IMR-90 (cell line): ENCODE data around the gene SOX4. TPM values are rescaled to one million over a fixed set of nuclear protein-coding genes. Genes with fewer than 3 reads are reported as not detected.

Source experiments
- ATAC-seq: fragments of 200-7000 bp; cut with Tn5 transposase; 2 replicates; pipeline ENCODE4 v1.9.1; 2020; ENCODE audit warnings: low read depth, mild to moderate bottlenecking, moderate library complexity
- BruUV-seq: library from RNA; stranded (reverse); fragments of 400-500 nt; replicated peaks from 2 replicates; lab custom pipeline; 2021; lab: Mats Ljungman, UMichigan
- CTCF ChIA-PET: fragments of 300-600 bp; formaldehyde crosslinking; extraction: SDS; loops from one replicate; lab custom pipeline; 2021; ENCODE audit warnings: antibody characterized with exemption; lab: Yijun Ruan, JAX
- POLR2A ChIA-PET: fragments of 300-600 bp; sonication (Branson Sonifier 250); formaldehyde crosslinking; loops from one replicate; lab custom pipeline; 2022; ENCODE audit warnings: antibody characterized with exemption; ENCODE audit not compliant: unreplicated experiment; lab: Charles Lee
- DNase-seq: peaks from one replicate; pipeline ENCODE4 v3.0.0; 2013
- H2AFZ ChIP-seq: replicated peaks from 2 replicates; pipeline ENCODE3; 2013; ENCODE audit warnings: low read length, mild to moderate bottlenecking; ENCODE audit not compliant: poor library complexity
- H2AK5ac ChIP-seq: 2 replicates; pipeline ENCODE4 v1.6.1; 2013; ENCODE audit warnings: low read depth, low read length, inconsistent platforms
- H2AK9ac ChIP-seq: replicated peaks from 2 replicates; pipeline ENCODE3; 2013; ENCODE audit warnings: mild to moderate bottlenecking, low read depth, low read length, moderate library complexity; ENCODE audit not compliant: poor library complexity
- H2BK120ac ChIP-seq: 2 replicates; pipeline ENCODE4 v1.6.1; 2013; ENCODE audit warnings: low read depth, low read length, inconsistent platforms
- H2BK15ac ChIP-seq: 3 replicates; pipeline ENCODE4 v1.6.1; 2013; ENCODE audit warnings: low read depth, low read length, inconsistent platforms
- H2BK20ac ChIP-seq: 2 replicates; pipeline ENCODE4 v1.6.1; 2013; ENCODE audit warnings: low read depth, mild to moderate bottlenecking, inconsistent platforms, low read length, moderate library complexity
- H2BK5ac ChIP-seq: 2 replicates; pipeline ENCODE4 v1.6.1; 2013; ENCODE audit warnings: mild to moderate bottlenecking, low read depth, low read length, inconsistent platforms; ENCODE audit not compliant: poor library complexity, severe bottlenecking
- H3K14ac ChIP-seq: replicated peaks from 2 replicates; pipeline ENCODE4 v1.6.1; 2013; ENCODE audit warnings: low read depth, low read length, inconsistent platforms
- H3K18ac ChIP-seq: 2 replicates; pipeline ENCODE4 v1.6.1; 2013; ENCODE audit warnings: low read depth, low read length, control low read depth
- H3K23ac ChIP-seq: 2 replicates; pipeline ENCODE4 v1.6.1; 2013; ENCODE audit warnings: low read depth, low read length, inconsistent platforms
- H3K27ac ChIP-seq: 2 replicates; pipeline ENCODE4 v1.5.1; 2013; ENCODE audit warnings: mild to moderate bottlenecking, control low read depth, low read length; ENCODE audit not compliant: insufficient read depth
- H3K27me3 ChIP-seq: 2 replicates; pipeline ENCODE4 v1.6.1; 2013; ENCODE audit warnings: low read length; ENCODE audit not compliant: control insufficient read depth, insufficient read depth
- H3K36me3 ChIP-seq: 2 replicates; pipeline ENCODE4 v1.6.1; 2013; ENCODE audit warnings: low read length, mixed read lengths; ENCODE audit not compliant: control insufficient read depth, insufficient read depth
- H3K4ac ChIP-seq: 2 replicates; pipeline ENCODE4 v1.6.1; 2013; ENCODE audit warnings: low read depth, low read length, inconsistent platforms
- H3K4me1 ChIP-seq: 2 replicates; pipeline ENCODE4 v1.6.1; 2013; ENCODE audit warnings: low read length, mixed read lengths; ENCODE audit not compliant: control insufficient read depth, insufficient read depth
- H3K4me2 ChIP-seq: 2 replicates; pipeline ENCODE4 v1.6.1; 2013; ENCODE audit warnings: low read depth, mild to moderate bottlenecking, control low read depth, low read length, moderate library complexity
- H3K4me3 ChIP-seq: 2 replicates; pipeline ENCODE4 v1.5.1; 2013; ENCODE audit warnings: low read depth, mild to moderate bottlenecking, control low read depth, low read length, moderate library complexity; ENCODE audit not compliant: insufficient read depth
- H3K56ac ChIP-seq: 2 replicates; pipeline ENCODE4 v1.6.1; 2013; ENCODE audit warnings: low read length, inconsistent platforms; ENCODE audit not compliant: insufficient read depth; ENCODE audit errors: extremely low read depth
- H3K79me1 ChIP-seq, 2 experiments: 2 replicates each; pipeline ENCODE4 v1.6.1; 2013; ENCODE audit warnings: low read length in 2 of 2, inconsistent platforms in 1 of 2, low read depth in 1 of 2
- H3K9ac ChIP-seq: 2 replicates; pipeline ENCODE4 v1.6.1; 2013; ENCODE audit warnings: low read depth, low read length, control low read depth
- H3K9me1 ChIP-seq: 2 replicates; pipeline ENCODE4 v1.6.1; 2013; ENCODE audit warnings: low read length, inconsistent platforms; ENCODE audit not compliant: insufficient read depth
- H3K9me3 ChIP-seq: 2 replicates; pipeline ENCODE4 v1.6.1; 2013; ENCODE audit warnings: low read length; ENCODE audit not compliant: control insufficient read depth, insufficient read depth
- H4K20me1 ChIP-seq: 2 replicates; pipeline ENCODE4 v1.6.1; 2013; ENCODE audit warnings: low read length, inconsistent platforms; ENCODE audit not compliant: insufficient read depth
- H4K5ac ChIP-seq: 2 replicates; pipeline ENCODE4 v1.6.1; 2013; ENCODE audit warnings: mild to moderate bottlenecking, low read depth, low read length, control low read depth
- H4K8ac ChIP-seq, 2 experiments: 2 replicates each; pipeline ENCODE4 v1.6.1; 2013; ENCODE audit warnings: low read depth in 2 of 2, low read length in 2 of 2, control low read depth in 1 of 2, inconsistent platforms in 1 of 2
- H4K91ac ChIP-seq: 2 replicates; pipeline ENCODE4 v1.6.1; 2013; ENCODE audit warnings: low read depth, low read length, inconsistent platforms; ENCODE audit not compliant: insufficient read depth
- POLR2A ChIP-seq: IDR thresholded peaks from 2 replicates; pipeline ENCODE4 v1.6.1; 2012; ENCODE audit warnings: mild to moderate bottlenecking, low read depth, low read length
- WGBS, 2 experiments: methylation state at CpG; one replicate each; pipeline versions ENCODE4 v1.1.5 to v1.1.7; 2013; ENCODE audit warnings: missing lambda C conversion rate in 2 of 2; ENCODE audit not compliant: insufficient read length in 1 of 2; ENCODE audit errors: extremely low coverage in 2 of 2; 5-methylcytosine and 5-hydroxymethylcytosine counted together
- dilution Hi-C: fragments of 300-500 bp; cut with HindIII; formaldehyde crosslinking; loops from one replicate; pipeline ENCODE4 v1.14.3; 2018; ENCODE audit warnings: low sequenced_read_pairs; ENCODE audit not compliant: unreplicated experiment
- in situ Hi-C: fragments of 300-500 bp; cut with MboI; formaldehyde crosslinking; loops from 3 replicates; pipeline ENCODE4 v1.14.3; 2019; ENCODE audit warnings: low sequenced_read_pairs, inconsistent platforms, mixed read lengths
- intact Hi-C: fragments of 100-400 bp; cut with micrococcal nuclease; formaldehyde crosslinking; loops from 2 replicates; pipeline ENCODE4 v1.10.0; 2022
- polyA plus RNA-seq, 3 experiments: library from polyadenylated mRNA; depleted of rRNA; stranded (reverse); fragments of >200 nt; gene quantifications; 2 replicates each; pipeline ENCODE4 v1.2.3, GENCODE V29; 2012; ENCODE audit warnings: low replicate concordance in 1 of 3
- total RNA-seq: library from RNA; depleted of rRNA; stranded (reverse); fragments of >200 nt; gene quantifications from 2 replicates; pipeline ENCODE4 v1.2.3, GENCODE V29; 2012
- TF ChIP-seq, protein P1 (sequence below): fragments of 150-350 bp; IDR thresholded peaks from 2 replicates; pipeline ENCODE4 v1.6.1; 2016; ENCODE audit warnings: low read depth, mild to moderate bottlenecking, low read length, moderate library complexity, borderline replicate concordance

Gene SOX4
- total and polyA plus RNA-seq, 2 of the 4 experiments (the other 2 are of a cell fraction) = 4.7 to 4.8 TPM

DNA sequence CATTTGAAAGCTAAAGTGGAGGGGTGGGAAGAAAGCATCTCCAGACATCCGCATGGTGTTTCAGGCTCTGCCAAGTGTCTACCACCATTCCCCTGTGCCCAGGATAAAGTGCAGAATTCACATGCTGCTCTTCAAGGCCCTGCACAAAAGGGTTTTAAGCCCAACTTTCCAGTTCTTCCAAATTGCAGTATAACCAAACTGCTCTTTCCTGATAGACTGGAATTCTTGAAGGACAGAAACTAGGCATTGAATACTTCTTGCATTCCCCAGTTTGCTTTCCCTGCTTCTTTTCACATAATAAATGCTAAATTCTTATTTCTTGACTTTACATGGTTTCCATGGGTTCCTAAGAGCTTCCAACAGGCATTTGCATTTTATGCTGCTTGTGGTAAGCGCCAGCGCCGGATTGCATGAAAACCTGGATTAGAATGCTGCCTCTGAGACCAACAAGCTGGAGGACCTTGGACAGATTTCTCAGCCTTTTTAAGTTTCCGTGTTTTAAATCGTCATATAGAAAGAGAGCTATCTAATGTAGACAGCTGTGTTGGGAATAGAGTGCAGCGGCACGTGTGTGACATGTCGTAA, 7.9 kb downstream of the SOX4 start:
- CTCF ChIA-PET = interaction anchor here (0.6 kb wide), 1 partner anchor 750 kb away, joined by 3 read pairs; no protein-coding TSS in a partner anchor

More for the DNA sequence above, 7.9 kb downstream of the SOX4 start:
- H2BK15ac ChIP-seq = no peak overlapping the region
- peaks cover 3% of the 10 kb centered on the region; the same call in 1 of the 2 replicates for H3K9me1 ChIP-seq
- H4K91ac ChIP-seq = no peak overlapping the region
- no peak overlapping the region for H2AFZ ChIP-seq
- DNase-seq (no peak), ATAC-seq (no peak)
- POLR2A ChIA-PET = interaction anchor here (0.9 kb wide), 1 partner anchor 168 kb away, joined by 3 read pairs; no protein-coding TSS in a partner anchor
- TF ChIP-seq, protein P1, sequence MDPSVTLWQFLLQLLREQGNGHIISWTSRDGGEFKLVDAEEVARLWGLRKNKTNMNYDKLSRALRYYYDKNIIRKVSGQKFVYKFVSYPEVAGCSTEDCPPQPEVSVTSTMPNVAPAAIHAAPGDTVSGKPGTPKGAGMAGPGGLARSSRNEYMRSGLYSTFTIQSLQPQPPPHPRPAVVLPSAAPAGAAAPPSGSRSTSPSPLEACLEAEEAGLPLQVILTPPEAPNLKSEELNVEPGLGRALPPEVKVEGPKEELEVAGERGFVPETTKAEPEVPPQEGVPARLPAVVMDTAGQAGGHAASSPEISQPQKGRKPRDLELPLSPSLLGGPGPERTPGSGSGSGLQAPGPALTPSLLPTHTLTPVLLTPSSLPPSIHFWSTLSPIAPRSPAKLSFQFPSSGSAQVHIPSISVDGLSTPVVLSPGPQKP = no peak
- peak; percentile 35; the same call in 1 of the 2 replicates for TF ChIP-seq POLR2A
- no peaks in the 10 kb centered on the region for H3K9me3 ChIP-seq
- peaks cover 9 to 11% of the 10 kb centered on the region in 2 experiments; a peak in 3 of 4 replicates for H3K79me1 ChIP-seq
- peaks cover 12% of the 10 kb centered on the region; the same call in 1 of the 2 replicates for H4K20me1 ChIP-seq
- in situ Hi-C loops (no loop called here), dilution Hi-C loops (no loop called here), intact Hi-C loops (no loop called here)
- no peak overlapping the region for H2AK9ac ChIP-seq
- H3K36me3 ChIP-seq = peaks cover 13% of the 10 kb centered on the region
- peaks cover 4% of the 10 kb centered on the region for H3K4me1 ChIP-seq
- H3K23ac ChIP-seq = no peak overlapping the region
- H3K9ac ChIP-seq = no peak overlapping the region
- no peak overlapping the region for H2BK20ac ChIP-seq
- BruUV-seq = no TSS peak
- no peak overlapping the region; the same call in 1 of the 2 replicates for H3K14ac ChIP-seq
- H2BK5ac ChIP-seq = no peak overlapping the region
- H3K4me2 ChIP-seq = no peak overlapping the region
- H4K5ac ChIP-seq = no peak overlapping the region
- WGBS, 2 experiments = 95% methylated on average over 7 of the region's 9 CpGs; no CpG with 5 or more reads in 1 of the 2 experiments
- no peak overlapping the region for H3K4ac ChIP-seq
- H3K27me3 ChIP-seq = no peaks in the 10 kb centered on the region
- no peak overlapping the region for H3K4me3 ChIP-seq
- no peak overlapping the region for H2BK120ac ChIP-seq
- no peak overlapping the region for H3K18ac ChIP-seq
- H4K8ac ChIP-seq = no peak overlapping the region
- H3K27ac ChIP-seq = no peak overlapping the region
- no peak overlapping the region for H3K56ac ChIP-seq
- no peak overlapping the region for H2AK5ac ChIP-seq
